RKO (cell line): Measurements from ENCODE around the gene HIBADH.
"Not testable (repeated sequence)": the region's sequence is repeated elsewhere in the genome, so short reads cannot be mapped to it uniquely, and the experiment has no call there.

Experiments used
- DNase-seq: peaks from one replicate; pipeline ENCODE4 v3.0.0-alpha.2; 2016; ENCODE audit warnings: low spot score

The HIBADH gene

DNA sequence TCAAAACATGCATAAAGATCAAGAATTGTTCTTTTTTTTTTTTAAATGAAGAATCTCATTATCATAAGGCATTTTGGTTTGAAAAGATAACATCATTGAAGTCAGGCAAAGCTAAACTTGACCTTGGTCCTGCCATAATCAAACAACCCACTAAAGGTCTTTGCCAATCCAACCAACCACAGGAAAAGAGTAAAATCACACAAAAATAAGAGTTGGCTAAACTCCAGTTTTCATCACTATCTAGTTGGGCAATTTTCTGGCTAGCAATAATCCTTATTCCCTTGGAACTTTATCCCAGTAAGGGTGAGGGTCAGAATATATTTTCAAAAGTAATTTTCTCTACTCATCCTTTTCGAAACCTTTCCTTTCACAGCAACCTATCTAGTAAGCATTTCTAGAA, 62.4 kb downstream of the HIBADH start:
- DNase-seq, result no peak

DNA sequence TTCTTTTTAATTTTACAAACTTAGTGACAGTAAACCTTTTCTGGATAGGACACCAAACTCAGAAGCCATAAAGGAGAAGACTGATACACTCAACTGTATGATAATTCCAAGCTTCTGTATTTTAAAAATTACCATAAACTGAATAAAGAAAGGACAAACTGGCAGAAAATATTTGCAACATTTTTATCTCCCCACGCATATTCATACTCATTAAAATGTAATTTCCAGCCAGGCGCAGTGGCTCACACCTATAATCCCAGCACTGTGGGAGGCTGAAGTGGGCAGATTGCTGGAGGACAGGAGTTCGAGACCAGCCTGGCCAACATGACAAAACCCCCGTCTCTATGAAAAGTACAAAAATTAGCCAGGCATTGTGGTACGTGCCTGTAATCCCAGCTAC, 67.7 kb downstream of the HIBADH start:
- DNase-seq, result no peak

DNA sequence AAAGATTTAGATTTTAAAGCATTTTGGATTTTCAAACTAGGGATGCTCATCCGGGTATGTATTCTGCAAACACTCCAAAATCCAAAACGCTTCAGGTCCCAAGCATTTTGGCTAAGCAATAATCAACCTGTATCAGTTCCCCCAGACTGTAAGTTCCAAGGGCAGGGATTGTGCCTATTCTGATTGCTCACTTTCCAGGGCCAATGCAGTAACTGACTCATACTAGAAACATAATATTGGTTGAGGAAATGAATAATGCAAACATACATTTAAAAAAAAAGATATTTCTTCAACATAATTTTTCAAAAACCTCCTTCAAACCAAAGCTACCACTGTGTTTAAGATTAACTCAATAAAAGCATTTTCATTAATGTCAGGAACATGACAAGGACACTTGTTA, 69.5 kb downstream of the HIBADH start:
- no peak for DNase-seq

DNA sequence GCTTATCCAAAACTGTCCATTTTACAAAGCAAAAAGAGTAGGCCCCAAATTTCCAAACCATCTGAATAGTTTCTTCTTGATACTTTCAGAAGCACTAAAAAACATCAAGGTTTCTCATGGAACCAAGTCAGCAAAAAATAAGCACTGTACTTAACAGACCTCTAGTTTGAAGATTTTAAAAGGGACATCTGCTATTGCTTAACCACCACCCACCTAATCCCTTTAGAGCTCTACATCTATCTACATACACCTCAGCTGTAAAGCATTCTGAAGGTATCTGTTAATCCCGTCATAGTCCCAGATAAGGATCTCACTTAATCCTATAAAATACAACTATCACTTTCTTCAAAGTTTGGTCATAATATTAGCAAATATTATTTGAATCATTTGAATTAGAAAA, 72.3 kb downstream of the HIBADH start:
- no peak for DNase-seq

DNA sequence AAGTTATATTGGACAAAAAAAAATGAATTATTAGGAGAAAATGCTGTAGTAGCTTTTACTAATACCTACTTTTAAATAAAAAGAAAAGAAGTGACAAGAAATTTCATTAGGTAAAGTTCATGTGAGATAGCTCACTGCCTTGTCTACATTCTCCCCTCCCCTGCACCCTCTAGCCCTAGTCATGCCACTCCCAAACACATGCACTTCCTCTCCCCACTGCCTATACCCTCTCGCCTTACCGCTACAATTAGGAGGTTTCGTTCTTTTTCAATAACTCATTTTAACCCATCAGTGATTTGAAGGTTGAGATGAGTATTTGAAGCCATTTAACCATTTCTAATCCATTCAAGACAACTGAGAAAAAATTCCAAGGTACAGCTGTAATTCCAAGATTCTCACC, 75.3 kb downstream of the HIBADH start:
- DNase-seq, result no peak

DNA sequence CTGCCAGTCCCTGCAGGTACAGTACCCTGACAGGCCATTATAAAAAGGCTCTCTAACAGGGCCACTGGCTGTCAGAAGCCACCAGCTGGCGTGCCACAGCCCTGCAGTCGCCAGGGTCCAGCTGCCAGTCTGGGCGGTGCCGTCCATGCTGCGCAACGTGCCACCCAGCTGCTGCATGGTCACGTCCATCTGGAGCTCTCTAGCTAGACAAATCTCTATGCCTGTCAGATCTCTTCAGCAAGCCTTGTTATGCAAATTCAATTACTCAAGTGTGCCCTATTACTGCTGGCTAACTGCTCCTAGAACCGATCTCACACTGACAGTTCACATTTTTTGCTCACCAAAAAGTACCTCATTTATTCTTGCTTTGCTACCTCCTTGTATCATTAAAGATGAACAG, 75.9 kb downstream of the HIBADH start:
- no peak for DNase-seq

DNA sequence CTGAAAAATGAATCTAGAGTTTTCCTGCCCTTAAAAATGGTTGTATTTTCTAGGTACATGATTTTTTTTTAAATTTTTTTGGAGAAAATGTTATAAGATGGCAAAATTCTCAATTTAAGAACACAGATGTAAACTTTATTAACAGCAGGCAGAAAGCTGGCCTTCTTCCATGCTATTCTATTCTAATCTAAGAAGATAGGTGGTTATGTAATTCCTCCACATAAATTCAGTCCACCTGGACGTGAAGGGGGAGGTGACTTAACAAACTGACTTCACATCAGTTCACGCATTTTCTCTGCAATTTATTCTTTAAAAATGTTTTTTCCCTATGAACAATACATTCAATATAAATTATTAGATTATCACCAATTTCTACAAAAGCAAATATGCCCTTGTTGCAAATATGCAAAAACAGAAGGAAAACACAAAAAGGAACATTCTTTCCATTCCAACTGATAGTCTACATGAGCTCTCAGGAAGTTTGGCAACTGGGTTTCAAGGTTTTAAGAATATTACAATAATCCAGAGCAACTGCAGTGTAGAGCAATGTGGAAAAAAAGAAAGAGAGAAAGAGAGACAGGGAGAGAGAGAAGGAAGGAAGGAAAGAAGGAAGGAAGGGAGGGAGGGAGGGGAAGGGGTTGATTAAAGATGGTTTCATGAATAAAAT, 76.8 kb downstream of the HIBADH start:
- DNase-seq, result no peak

DNA sequence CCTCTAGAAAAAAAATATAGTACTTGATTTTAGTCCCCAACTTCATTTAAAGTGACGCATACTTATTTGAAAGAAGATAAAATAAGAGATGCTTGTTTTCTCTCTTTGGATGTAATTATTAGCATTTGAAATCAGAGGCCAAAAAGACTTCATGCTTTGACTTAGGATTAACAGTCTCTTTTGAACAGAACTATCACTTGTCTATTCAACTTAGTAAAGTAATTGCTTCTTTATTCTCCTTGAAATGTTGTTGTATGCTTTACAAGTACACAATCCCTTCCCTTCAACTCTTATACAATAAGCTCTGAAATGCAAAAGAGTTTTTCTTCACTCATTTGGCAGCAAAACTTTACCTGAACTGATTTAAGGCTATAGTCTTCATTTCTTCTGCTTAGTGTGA, 80.8 kb downstream of the HIBADH start:
- no peak for DNase-seq

DNA sequence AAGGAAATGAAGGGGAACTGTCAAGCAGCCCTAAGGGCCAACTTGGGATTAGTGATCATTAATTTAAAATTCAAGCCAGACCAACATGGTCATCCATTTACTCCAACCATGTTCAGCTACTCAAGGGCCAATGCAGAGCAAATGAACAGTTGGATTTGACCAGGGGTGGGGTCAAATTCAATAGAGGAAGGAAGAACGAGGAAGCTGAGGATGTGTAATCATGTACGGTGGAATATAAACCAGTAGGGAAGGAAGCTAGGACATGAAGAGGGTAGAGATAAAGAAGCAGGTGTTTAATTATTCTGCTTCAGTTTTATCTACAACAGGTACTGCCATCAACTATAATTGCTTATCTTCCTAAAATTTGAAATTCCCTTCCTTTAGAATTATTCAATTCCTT, 81.6 kb downstream of the HIBADH start:
- DNase-seq, result no peak

DNA sequence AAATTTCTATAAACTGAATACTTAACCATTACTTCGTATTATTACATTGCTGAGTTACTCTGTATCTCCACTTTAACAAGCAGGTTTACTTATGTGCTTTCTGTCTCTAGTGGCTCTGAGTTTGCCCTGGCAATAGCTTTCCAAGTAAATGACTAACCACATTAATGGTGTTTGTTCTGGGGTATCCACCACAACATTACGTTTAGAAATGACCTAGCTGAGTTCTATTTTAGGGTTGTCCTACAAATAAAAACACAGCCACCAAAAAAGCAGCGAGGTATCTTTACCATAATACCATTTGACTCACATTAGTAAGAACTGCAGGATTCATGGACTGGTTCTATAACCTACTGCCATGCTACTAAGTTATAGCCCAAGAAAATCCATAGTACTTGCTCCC, 83.1 kb downstream of the HIBADH start:
- no peak for DNase-seq

DNA sequence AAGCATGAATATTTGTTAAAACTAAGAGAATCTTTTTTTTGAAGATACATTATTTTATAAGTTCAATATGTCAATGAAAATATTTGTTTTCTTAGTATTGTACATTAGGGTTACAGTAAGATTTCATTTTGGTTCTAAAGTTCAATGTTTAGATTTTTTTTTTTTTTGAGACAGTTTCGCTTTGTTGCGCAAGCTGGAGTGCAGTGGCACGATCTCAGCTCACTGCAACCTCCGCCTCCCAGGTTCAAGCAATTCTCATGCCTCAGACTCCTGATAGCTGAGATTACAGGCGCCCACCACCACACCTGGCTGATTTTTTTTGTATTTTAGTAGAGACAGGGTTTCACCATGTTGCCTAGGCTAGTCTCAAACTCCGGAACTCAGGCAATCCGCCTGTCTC, 84.5 kb downstream of the HIBADH start:
- DNase-seq, result not testable (repeated sequence)

DNA sequence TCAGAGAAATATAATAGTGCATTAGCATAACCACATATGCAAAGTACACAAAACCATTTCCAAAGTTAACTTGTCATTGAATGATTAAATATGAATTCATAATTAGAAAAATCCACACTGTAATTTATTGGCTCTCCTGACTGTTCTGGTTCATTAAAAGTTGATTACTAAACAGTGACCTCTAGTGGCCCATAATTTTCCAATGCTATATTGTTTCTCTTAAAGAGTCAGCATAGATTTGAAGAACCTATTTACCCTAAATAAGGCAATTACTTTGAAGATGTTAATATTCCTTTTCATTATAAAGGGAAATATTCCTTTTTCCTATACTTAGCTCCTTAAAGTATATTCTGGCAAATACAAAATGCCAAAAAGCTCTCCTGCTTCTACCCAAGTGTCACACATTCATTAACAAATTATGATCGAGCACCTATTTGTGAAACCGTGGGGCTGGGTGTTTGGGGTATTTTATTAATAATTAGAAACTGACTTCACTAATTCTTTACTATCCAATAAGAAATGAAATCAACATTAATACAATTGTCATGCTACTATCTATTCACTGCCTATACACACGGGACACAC, 86.2 kb downstream of the HIBADH start:
- peak; percentile 61 for DNase-seq

DNA sequence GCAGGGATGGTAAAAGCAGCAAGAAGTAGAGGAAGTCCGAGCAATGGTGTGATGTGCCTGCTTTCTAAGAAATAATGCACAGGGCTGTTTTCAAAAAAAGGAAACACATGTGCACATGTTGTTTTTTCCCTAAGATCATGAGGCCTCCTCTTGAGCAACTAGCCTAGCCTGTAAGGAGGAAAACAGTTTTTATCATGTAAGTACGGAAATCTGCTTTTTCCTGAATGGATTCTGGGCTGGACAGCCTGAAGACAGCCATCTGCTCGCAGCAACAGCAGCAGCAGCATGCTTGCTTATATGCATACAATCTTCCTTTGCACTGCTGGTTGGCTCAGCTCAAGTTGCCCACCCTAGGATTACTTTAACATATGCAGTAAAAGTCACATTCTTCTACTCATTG, 87.1 kb downstream of the HIBADH start:
- DNase-seq, result no peak

DNA sequence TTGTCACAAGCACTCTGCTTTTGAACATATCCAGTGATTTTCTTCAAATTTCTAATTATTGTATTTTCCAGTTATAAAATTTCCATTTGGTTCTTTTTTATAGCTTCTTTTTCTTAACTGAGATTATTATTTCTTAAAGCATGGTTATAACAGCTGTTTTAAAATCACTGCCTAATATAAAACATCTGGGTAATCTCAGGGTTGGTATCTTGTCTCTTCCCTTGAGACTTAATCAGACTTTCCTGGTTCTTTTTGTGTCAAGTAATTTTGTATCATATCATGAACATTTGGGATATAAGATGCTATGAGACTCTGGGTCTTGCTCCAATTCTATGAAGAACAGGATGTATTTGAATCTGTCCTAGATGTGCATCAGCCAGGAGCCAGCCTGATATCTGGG, 93.6 kb downstream of the HIBADH start:
- DNase-seq, result no peak

DNA sequence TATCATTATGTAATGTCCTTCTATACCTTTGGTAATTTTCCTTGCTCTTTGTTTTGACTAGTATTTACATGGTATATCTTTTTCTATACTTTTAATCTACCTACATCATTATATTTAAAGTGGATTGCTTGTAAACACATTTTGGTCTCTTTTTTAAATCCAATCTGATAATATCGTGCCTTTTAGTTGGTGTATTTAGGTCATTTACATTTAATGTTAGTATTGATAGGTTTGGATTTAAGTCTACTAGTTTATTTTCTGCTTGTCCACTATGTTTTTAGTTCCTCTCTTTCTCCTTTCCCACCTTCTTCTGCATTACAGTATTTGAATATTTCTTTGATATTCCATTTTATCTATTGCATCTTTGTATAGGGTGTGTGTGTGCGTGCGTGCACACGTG, 95.4 kb downstream of the HIBADH start:
- no peak for DNase-seq

DNA sequence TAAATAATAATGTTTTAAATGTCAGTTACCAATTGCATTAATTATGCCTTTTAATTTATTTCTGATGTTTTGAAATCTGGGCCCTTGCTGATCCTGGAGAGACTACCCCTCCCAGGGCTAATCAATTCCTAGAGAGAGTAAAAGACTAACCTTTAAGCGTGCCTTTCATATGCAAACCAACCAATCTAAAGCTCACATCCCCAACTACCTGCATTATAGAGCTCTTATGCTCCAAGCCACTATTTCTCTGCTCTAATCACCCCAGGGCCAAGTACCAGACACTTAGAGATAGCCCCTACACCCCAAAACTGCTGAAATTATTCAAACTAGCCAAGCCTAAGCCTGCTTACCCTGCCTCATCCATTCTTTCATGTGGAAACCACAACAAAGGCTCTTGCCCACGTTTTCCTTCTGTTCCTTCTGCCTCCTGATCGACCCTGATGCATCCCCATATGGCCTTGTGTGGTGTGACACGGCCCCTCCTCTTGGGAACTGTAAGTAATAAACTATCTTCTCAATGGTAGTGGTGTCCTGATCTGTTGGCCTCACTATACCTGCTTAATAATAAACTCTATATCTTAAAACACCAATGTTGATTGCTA, 97.7 kb downstream of the HIBADH start:
- no peak for DNase-seq

DNA sequence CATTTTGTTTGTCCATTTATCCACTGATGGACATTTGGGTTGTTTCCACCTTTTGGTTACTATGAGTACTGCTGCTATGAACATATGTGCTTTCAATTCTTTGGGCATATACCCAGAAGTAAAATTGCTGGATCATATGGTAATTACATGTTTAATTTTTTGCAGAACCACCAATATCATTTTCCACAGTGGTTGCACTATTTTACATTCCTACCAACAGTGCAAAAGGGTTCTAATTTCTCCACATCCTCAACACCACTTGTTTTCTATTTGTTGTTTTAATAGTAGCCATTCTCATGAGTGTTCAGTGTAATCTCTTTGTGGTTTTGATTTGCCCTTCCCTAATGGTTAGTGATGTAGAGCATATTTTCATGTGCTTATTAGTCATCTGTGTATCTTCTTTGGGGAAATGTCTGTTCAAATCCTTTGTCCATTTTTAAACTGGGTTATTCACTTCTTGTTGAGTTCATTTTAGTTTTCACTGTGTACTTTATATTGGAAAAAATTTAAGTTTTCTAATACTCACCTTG, 101.9 kb downstream of the HIBADH start:
- DNase-seq, result peak; percentile 2

DNA sequence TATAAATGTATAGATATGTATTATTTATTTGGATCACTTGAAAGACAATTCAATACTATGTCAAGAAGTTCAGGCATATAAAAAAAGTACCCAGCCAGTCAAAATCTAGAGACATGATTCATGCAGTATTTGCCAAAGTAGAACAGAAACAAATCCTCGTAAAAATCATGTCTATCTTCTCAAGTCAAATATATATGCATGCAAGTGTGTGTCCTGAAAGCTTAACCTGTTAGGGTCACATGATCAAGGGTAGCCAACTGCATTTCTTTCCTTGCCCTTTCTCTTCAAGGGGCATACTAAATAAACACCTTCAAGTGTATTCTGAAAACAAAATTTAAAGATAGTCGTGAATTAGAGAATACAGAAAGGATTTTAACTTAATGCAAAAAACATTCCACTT, 107.0 kb downstream of the HIBADH start:
- no peak for DNase-seq

DNA sequence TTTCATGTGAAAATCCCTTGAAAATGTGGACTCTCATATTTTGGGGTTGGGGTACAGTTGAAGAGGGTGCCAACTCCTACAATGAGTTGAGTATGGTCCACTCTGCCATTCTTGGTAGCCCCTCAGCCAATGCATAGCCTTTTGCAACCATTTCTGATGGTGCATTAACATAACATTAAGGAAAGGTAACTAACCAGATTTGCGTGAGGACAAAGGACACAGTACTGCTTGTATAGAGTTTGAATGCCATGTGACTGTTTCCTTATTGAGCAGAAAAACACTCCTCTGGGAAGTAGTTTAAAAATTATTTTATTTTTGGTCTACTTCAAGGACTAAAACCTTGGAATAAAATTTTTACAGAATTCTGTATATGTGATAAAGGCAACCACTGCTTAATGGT, 107.9 kb downstream of the HIBADH start:
- DNase-seq, result no peak

DNA sequence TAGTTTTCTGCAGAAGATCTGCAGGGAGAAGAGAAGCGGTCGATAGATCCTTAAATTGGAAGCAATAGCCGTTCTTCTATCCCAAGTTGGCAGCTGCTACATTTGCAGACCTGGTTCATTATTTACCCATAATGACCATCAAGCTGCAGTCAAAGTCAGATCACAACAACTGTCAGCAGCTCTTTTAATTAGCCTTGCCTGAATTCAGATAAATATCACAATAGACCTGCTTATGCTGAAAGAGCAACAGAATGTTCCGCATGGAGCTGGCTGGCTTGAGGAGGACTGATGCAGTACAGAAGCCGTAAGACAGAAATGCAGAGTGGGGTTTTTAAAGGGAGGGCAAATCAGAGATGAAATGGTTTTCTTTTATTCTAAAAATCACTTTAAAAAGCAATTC, 109.4 kb downstream of the HIBADH start:
- DNase-seq, result no peak

DNA sequence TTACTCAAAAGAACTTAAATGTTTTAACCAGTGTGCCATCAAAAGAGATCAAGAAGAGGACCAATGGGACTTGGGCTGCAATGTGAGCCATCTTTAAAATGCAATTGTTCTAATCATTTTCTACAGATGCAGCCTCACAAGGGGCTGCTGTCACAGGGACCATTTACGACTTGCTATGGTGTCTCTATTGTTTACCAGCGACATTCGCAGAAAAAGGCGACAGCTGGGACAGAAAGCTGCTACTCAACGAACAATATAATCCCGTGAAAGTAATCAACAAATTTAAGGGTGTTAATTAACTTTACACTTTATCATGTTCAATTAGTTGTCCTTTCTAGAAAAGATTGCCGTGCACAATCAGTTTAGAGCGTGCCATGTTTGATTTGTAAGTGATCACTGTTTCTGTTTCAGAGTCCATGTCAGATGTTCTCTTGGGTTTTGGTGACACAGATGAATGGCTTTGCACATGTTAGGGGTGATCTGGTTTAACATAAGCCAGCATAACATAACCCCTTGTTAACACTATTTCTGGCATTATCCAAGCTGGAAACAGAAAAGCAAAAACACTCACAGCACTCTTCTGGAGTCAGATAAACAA, 110.8 kb downstream of the HIBADH start:
- no peak for DNase-seq

DNA sequence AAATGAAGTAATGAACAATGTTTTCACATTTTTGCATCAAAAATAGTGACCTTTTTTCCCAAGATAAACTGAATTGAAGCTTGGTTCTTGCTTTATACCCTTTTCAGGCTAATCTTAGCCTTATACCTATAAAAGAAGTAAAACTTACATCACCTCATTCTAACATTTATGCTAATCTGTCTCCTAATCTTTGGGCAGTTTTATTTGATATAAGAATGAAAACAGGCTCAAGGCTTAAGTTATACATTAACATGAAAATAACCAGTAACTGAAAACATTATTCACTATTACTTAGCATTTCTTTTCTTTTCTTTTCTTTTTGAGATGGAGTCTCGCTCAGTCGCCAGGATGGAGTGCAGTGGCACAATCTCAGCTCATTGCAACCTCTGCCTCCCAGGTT, 113.1 kb downstream of the HIBADH start:
- no peak for DNase-seq

DNA sequence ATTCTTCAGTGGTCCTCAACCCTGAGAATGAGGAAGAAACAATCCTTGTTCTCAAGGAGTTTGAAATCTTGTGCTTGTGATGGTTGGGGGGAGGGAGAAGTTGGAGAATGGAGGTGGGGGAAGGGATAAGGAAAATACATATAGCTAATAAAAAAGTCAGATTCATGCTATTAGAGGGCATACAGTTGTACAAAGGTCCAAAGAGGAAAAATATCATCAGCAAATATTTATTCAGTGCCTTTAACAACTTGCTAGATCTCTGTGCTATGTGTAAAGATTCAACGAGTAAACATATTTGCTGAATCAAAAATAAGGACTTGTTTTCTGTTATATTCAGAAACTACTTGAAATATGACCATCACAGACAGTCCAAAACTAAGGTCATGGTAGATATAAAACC, 114.4 kb downstream of the HIBADH start:
- DNase-seq, result no peak
